NCI-H748 (cell line): ENCODE measurements around the gene TMEM119.
"Not testable (repeated sequence)": the region's sequence is repeated elsewhere in the genome, so short reads cannot be mapped to it uniquely, and the experiment has no call there.

Experiments
- DNase-seq: peaks from one replicate; lab custom pipeline; 2025; ENCODE audit not compliant: unreplicated experiment; lab: John Stamatoyannopoulos, UW

TMEM119 gene

GRCh38 chr12:108602976-108603704 lies 5.3 kb upstream of the TMEM119 start:
- no peak for DNase-seq

GRCh38 chr12:108602209-108602705 lies 4.4 kb upstream of the TMEM119 start:
- DNase-seq: no peak

DNA sequence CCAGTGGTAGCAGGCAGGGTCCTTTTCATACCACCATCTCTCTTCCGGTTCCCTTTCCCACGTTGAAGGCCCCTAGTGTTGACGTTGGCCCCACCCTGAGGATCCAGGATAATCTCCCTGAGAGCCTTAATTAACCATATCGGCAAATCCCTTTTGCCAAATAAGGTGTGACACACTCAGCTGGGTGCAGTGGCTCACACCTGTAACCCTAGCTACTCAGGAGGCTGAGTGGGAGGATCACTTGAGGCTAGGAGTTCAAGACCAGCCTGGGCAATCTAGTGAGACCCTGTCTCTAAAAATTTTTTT lies 2.8 kb upstream of the TMEM119 start:
- DNase-seq: no peak

DNA sequence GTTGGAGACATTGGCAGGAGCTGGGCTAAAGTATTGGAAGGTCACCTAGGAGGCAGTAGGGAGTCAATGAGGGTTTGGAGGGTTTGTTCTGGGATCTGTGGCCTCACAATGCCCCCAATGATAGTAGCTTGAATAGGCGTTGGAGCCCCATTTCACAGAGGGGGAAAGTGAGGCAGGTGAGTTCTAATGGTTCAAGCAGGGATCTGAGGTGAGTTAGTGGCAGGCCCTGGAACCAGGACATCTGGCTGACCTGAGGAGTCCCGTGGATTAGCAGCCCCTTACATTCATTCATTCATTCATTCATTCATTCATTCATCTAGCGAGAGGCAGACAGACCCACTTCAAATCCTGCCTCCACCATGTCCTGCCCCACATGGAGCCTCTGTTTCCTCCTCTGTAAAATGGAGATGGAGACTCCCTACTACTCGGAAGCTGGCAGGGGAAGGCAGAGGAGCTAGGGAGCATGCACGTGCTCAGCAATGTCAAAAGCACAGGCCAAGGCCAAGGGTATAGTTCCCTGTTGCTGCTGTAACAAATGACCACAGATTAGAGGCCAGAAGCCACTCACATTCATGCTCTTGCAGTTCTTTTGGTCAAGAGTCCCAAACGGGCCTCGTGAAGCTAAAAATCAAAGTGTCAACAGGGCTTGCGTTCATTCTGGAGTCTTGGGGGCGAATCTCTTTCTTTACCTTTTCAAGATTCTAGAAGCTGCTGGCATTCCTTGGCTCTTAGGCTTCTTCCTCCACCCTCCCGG lies 2.2 kb upstream of the TMEM119 start:
- no peak for DNase-seq

- DNase-seq: no peak
Measured at GRCh38 chr12:108599541-108599940, 1.7 kb upstream of the TMEM119 start.

GRCh38 chr12:108598553-108599250 lies 818 bp upstream of the TMEM119 start:
- no peak for DNase-seq

DNA sequence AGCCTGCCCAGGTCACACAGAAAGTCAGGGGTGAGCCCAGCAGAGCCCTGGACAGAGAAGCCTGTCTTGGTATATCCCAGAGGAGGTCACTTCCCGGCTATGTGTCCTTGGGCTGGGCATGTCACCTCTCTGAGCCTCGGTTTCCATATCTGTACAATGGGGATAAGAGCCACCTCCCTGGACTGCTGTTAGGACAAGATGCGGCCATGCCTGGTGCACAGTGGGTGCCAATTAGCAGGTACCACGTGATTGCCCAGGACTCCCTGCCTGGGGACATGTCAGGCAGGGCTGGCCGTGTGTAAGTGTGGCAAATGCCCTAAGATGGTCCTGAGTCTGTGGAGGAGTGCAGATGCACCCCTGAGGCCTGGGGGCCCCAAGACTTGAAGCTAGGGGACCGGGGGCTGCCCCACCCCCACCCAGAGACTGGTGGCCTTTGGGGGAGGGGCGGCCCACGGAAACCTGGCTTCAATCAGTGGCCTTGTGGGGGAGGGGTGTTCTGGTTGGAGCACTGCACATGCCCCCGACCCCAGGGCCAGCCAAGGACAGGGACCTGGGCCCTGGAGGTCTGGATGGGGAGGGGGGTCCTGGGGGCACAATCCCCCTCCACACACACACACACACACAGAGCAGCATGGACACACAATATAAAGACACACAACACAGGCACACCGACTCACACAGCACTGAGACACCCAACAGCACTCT lies 878 bp downstream of the TMEM119 start:
- DNase-seq: peak; percentile 24

DNA sequence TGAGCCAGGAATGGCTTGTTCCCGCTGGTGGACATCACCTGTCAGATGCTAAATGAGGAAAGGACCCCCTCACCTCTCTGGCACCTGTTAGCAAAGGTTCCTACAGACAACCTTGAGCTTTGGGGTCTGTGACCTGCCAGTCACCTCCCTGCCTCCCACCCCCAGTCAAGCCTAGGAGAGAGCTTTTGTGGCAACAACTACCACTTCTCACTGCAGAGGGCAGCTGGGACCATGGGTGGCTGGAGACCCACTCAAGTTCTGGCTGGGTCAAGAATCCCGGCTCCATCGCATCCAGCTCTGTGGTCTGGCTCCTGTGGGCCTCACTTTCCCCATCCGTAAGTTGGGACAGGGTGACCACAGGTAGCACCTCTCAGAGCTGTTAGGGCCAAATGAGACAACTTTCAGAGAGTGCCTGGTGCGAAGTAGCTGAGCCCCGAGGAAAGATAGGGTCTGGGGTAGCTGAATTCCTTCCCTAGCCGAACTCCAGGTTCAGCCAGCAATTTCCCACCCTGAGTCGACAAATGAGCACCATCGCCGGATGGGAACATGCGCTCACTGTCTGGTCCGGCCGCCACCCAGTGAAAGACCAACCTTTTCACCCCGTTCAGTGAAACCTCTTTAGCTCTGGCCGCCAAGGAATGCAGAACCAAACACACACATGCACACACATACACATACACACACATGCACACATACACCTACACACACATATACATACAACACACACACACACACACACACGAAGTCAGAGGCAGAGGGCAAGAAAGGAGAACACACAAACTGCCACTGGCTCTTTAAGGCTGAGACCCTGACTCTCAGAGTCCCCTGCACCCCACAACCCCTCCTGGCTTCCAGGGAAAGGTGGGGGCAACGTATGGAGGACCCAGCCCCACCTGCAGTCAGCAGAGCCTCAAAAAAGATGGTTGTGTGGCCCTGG lies 1.9 kb downstream of the TMEM119 start:
- no peak for DNase-seq

DNA sequence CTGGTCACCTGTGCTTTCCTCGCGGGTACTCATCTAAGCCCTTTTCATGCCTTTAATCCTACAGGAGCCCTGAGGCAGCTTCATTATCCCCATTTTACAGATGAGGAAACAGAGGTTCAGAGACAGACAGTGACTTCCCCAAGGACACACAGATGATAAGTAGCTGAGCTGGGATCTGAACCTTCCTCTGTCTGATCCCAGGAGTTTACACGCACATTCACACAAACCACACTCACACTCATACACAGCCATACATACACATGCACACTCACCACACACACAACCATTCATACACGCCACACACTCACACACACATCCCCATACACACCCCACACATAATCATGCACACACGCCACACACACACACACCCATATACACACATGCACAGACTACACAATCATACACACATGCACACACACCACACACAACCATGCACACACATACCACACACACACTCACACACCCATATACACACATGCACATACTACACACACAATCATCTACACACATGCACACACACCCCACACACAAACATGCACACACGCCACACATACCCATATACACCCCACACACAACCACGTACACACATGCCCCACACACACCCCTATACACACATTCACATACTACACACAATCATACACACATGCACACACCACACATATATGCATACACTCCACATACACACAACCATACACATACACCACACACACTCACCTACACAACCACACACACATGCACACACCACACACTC lies 2.7 kb downstream of the TMEM119 start:
- no peak for DNase-seq

GRCh38 chr12:108594323-108594903 lies 3.5 kb downstream of the TMEM119 start:
- DNase-seq: no peak

DNA sequence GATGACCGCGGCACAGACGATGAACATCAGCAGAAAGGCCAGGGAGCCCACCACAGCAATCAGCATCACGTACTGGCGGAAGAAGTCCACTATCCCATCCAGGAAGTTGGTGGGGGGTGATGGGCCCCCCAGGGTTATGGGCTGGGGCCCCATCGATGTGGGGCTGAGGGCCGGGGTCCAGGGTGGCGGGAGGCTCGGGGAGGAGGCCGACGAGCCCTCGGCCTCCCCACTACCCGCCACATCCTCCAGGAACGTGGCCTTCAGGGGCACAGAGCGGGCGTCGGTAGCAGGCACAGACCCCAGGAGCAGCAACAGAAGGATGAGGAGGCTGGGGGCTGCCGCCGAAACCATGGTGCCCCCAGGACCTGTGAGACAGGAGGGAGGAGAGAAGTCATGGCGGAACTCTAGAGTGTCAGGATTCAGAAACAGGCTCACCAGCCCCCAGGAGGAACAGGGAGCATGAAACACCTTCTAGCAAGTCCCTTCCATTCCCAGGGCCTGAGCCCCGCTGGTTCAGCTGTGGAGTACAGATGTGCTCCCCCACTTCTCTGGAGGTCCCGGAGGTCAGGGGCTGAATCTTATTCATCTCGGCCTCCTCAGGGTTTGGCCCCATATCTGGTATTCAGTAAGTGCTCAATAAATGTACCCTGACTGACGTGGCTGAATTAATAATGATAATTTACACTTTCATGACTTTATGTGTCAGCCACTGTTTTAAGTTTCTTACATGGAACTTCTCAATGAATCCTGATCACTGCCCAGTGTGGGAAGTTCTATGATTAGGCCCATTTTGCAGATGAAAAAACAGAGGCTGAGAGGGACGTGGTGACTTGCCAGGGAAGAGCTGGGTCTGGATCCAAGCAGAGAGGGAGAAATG lies 5.6 kb downstream of the TMEM119 start:
- no peak for DNase-seq

- no peak for DNase-seq
Measured at GRCh38 chr12:108591267-108591980, 6.5 kb downstream of the TMEM119 start.

GRCh38 chr12:108590463-108590862 lies 7.4 kb downstream of the TMEM119 start:
- not testable (repeated sequence) for DNase-seq

DNA sequence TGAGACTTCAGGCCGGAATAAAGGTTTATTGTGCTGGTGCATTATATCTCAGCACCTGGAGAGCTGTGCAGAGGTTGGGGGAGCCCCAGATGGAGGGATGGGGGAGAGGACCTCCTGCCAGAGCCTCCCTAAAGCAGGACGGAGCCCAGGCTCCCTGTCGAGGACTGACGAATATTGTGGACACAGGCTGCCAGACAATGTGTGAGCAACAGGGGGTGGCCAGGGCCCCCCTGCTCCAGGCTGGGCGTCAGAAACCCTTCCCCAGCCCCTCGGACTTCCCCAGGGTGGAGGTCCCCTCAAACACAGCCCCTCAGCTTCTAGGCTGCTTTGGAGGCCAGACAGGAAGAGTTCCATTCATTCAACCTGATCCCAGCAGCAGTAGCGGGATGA lies 8.0 kb downstream of the TMEM119 start:
- DNase-seq: no peak

- DNase-seq: no peak
Measured at GRCh38 chr12:108589028-108589839, 8.7 kb downstream of the TMEM119 start.

DNA sequence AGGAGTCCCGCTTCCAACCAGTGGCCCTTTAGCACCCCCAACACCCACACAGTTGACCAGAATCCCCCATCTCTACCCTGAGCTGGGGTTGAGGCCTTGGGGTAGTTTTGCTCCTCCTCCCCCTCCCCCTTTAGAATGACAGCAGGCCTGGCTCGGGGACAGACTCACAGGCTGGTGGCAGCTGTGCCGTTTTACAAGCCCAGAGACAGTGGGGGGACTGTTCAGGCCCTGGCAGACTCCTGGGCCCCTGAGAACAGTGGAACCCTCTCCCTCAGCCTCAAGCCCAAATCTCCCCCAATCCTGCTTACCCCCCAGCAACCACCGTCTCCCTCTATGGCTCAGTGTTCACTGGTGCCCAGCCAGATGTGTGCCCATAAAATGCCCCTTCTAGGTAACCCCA lies 10.1 kb downstream of the TMEM119 start:
- DNase-seq: no peak

DNA sequence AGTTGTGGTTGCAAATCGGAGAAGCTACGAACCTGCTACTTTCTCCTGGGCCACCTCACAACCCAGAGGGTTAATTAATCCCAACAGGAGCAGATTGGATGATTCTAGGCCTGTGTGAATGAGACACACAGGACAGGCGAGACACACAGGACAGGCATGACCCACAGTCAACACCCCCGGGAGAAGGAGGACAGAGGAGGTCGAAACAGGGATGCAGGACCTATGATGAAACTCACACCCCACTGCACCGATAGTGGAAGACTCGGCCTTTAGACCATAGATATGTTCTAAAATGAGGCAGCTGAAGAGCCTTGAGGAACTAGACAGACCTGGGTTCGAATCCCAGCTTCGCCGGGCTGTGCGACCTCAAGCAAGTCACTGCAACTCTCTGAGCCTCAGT lies 11.6 kb downstream of the TMEM119 start:
- no peak for DNase-seq
